GM18502 (cell line): Measurements from ENCODE around the gene CPNE9.

ENCODE experiments used
- ATAC-seq: cut with Tn5 transposase; IDR thresholded peaks from one replicate; pipeline ENCODE4 v1.9.1; 2021; ENCODE audit warnings: mild to moderate bottlenecking; ENCODE audit not compliant: unreplicated experiment, poor library complexity

Gene CPNE9

DNA sequence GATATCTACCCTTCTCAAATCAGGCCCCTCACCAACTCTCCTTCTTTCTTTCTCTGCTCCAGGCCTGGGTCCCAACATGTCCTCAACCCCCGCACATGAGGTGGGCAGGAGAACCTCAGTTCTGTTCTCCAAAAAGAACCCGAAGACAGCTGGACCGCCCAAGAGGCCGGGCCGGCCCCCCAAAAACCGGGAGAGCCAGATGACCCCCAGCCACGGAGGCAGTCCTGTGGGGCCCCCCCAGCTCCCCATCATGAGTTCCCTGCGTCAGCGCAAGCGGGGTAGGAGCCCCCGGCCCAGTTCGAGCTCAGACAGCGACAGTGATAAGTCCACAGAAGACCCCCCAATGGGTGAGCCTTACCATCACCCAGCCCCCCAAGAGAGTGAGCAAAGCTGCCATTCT is 40.5 kb downstream of the CPNE9 start:
- ATAC-seq: no peak

DNA sequence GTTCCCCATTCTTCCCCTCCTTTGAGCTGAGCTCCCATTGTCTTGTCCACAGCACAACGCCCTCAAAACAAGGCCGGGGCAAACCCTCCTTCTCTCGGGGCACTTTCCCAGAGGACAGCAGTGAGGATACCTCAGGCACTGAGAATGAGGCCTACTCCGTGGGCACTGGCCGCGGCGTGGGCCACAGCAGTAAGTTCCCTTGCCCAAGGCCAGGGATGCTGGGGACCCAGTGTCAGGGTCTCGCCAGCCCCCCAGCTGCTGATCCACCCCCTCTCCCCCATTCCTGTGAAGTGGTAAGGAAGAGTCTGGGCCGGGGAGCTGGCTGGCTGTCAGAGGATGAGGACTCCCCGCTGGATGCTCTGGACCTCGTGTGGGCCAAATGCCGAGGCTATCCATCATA is 41.9 kb downstream of the CPNE9 start:
- ATAC-seq: no peak

DNA sequence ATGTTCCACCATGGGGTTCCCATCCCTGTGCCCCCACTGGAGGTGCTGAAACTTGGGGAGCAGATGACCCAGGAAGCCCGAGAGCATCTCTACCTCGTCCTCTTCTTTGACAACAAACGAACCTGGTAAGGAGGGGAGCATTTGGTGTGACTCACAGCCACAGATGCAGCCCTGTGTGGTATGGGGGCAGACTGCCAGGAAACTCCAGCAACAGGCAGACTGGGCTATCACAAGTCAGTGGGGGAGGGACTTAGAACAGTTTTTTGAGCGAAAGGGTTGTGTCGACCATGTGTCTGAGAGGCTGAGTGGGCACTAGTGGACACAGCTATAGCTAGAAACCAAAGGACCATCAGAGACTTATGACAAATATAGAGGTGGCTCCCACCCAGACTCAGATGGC is 42.7 kb downstream of the CPNE9 start:
- no peak for ATAC-seq

DNA sequence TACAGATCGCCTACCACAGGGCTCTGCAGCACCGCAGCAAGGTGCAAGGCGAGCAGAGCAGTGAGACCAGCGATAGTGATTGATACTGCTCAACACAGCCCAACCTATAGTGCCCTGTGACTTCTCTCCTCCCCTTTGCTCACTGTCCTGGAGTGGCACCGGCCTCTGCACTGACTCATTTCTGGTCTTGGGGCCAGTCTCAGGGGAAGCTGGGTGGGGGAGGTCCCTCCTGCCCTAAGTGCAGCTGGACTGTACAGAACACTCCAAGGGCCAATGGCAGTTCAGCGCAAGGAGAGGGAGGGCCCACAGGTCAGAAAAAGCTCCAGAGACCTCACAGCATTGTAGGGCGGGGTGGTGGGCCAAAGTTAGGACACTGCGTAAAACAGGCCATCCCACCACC is 43.6 kb downstream of the CPNE9 start:
- ATAC-seq: no peak

DNA sequence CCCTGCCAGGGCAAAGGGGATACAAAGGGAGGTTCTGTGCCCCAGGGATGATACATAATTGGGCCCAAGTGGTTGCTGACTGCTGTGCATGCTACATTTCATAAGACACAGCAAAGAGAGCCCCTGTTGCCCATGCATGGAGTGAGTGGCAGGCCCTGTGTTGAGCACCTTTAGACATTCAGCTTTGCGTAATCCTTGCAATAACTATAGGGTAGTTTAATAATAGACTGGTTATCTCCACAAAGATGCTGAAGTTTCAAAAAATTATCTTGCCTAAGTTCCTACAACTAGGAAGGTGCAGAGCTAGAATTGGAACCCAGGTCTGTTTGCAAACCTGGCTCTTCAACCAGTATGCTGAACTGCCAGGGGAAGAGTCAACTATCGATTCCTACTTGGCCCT is 44.4 kb downstream of the CPNE9 start:
- ATAC-seq: no peak

DNA sequence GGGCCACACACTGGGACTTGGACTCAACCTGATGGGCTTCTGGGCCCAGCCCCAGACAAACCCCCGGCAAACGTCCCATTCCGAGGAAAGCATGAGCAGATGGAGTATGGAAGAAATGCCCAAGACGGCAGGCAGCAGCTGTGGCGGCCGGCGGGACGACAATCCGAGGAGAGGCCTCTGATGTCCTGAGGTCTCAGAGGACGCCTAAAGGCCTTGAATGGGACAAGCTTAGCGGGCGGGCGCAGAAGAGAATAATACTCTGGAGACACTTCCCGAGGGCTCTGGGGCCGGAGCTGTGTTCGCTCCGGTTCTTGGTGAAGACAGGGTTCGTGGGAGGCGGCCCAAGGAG is 45.6 kb downstream of the CPNE9 start:
- ATAC-seq: no peak

DNA sequence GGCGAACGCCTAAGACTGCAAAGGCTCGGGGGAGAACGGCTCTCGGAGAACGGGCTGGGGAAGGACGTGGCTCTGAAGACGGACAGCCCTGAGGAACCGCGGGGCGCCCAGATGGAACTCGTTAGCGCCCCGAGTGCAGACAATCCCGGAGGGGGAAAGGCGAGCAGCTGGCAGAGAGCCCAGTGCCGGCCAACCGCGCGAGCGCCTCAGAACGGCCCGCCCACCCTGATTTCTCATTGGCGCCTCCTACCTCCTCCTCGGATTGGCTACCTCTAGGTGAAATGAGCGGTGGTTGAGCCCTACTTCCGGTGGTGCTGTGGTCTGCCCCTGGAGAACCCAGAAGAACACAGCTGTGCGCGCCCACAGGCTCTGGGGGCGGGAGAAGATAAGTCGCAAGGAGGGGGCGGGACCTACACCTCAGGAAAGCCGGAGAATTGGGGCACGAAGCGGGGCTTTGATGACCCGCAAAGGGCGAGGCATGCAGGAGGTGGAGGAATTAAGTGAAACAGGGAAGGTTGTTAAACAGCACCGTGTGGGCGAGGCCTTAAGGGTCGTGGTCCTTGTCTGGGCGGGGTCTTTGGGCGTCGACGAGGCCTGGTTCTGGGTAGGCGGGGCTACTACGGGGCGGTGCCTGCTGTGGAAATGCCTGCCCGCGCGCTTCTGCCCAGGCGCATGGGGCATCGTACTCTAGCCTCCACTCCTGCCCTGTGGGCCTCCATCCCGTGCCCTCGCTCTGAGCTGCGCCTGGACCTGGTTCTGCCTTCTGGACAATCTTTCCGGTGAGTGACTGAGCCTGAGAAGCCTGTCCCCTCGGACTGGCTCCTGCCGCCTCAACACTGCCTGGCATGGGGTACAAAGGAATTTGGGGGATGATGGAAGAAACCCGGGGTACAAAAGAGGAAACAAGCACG is 46.3 kb downstream of the CPNE9 start, which contains the start of gene OGG1:
TSS of gene OGG1 (plus strand) at position 308 of the 911 bp plus-strand sequence. CDS start at position 643, 335 bp downstream.
- ATAC-seq: peak; percentile 94

DNA sequence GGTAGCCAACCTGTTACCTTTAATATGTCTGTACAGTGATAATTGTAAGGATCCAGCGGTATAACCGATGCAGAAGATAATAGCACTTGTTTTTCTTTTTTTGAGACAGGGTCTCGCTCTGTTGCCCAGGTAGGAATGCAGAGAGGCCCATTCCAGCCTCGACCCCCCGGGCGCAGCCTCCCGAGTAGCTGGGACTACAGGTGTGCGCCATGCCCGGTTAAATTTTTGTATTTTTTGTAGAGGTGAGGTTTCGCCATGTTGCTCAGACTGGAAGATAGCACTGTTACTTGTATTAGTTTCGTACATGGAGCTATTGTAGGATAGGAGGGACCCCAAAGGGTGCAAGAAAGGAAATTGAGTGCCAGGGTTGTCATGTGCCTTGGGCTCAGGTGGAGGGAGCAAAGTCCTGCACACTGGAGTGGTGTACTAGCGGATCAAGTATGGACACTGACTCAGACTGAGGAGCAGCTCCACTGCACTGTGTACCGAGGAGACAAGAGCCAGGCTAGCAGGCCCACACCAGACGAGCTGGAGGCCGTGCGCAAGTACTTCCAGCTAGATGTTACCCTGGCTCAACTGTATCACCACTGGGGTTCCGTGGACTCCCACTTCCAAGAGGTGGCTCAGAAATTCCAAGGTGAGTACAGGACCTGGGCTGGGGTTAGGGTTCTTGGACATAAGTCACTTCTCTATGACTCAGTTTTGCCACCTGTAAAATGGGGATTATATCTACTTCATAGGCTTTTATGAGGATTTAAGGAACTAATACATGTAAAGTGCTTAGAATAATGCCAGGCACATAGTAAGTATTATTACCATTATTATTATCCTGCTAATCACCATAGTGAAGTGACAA is 47.2 kb downstream of the CPNE9 start:
- no peak for ATAC-seq

DNA sequence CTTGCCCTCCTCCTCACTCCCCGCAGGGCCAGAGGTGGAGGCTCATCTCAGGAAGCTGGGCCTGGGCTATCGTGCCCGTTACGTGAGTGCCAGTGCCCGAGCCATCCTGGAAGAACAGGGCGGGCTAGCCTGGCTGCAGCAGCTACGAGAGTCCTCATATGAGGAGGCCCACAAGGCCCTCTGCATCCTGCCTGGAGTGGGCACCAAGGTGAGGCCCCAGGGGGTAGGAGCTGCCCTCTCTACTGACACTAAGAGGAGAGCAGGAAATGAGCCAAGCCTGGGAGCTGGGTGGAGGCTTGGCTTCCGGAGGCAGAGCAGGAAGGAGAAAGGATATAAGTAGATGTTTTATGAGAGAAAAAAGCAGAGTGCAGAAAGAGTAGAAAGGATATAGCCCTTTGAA is 51.0 kb downstream of the CPNE9 start:
- ATAC-seq: no peak

DNA sequence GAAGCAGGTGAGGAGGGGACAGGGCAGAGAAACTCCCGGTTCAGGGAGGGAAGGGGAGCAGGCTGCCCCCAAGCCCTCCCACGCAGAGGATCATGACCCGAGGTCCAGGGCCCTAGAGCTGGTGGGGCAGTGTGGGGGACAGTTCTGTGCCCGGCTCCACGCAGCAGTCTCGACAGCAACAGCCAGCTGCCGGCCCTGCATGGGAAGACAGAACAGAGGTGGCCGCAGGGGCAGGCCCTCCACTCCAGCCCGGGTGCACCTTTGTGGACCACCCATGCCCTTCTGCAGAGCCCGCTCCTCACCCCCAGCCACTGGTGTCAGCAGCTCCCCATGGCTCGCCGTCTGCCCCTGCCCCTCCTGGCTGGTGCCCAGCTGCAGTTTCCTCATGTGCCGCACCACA is 53.8 kb downstream of the CPNE9 start:
- ATAC-seq: no peak

DNA sequence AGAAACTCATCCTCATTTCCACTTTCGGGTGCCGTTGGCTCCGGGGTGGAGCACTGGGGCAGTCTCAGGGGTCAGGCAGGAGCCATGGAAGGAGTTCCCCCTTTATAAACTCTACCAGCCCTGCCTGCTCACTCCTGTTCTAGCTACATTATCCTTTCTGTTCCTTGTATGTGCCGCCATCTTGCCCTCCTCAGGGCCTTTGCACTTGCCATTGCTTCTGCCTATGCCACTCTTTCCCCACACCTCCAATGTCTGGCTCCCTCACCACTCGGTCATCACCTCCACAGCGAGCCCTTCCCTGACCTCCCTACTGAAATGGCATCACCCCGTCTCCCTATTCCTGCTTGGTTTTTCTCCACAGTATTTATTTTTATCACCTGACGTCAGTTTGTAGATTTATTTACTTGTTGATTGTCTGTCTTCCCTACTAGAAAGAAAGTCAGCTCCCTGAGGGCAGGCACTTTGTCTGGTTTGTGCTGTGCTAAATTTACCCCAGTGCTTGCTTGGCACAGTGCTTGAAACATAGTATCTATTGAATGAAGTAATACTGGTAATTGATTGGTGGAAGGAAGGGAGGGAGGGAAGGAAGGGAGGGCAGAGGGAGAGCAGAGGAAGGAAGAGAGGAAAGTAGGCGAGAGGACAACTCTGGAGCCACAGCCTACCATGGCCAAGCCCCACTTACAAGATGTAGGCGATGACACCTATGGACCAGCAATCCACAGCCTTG is 57.3 kb downstream of the CPNE9 start:
- ATAC-seq: no peak

DNA sequence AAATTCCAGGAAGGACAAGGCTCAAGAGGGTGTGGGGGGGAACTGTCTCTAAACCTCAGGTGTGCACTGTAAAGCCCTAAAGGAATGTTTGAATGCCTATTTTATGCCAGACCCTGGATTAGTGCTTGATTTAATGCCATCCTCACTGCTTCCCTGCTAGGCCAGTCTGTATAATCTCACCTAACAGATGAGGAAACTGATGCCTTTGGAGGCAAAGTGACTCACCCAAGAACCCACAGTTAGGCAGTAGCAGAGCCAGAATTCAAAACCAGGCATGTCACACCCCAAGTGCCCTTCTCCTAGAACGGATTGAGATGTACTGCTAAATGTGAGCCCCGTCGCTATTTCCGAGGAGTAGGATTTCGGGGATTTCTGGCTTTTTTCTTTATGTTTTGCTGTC is 58.3 kb downstream of the CPNE9 start:
- no peak for ATAC-seq

DNA sequence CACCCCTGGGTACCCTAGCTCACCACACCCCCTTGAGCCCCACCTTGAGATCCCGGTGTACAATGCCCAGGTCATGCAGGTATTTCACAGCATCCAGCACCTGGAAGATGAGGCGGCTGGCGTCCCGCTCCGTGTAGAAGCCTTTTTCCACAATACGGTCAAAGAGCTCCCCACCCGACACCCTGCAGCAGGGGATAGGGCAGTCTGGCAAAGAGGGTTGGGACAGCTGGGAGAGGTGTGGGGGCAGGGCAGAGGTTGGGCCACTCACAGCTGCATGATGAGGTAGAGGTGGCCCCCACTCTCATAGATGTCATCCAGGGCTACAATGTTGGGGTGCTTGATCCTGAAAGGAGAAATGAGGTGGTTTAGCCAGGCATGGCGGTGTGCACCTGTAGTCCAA is 59.2 kb downstream of the CPNE9 start:
- ATAC-seq: no peak

DNA sequence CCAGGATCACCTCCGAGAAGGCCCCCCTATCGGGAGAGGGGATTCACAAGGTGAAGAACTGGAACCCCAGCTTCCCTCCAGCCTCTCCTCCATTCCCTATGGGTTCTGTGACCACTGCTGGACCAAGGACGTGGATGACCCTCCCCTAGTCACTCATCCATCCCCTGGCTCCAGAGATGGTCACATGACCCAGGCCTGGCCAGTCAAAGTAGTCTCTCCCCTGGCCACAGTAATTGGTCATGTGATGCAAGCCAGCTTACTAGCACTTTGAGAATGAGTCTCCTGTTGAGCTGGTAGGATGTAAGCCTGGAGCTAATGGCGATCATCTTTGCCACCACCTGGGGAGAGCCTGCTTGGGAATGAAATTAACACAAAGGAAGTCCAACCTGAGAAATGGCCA is 62.2 kb downstream of the CPNE9 start:
- no peak for ATAC-seq

DNA sequence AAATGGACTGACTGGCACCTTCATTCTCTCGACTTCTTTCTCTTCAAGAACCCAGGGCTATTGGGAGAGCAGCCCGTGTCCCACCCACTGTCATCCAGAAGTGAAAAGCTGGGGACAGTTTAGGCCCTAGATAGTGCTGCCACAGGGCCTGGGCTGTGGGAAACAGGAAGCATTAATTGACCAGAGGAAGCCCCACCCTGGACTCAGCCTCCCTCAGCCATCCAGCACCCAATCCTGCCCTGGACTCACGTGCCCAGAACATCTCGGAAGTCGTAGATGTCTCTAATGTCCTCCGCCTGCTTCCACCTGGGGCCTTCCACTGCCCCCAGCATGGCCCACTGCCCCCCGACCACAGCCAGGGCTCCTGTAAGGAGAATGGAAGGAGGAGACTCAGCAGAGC is 63.8 kb downstream of the CPNE9 start:
- ATAC-seq: no peak

DNA sequence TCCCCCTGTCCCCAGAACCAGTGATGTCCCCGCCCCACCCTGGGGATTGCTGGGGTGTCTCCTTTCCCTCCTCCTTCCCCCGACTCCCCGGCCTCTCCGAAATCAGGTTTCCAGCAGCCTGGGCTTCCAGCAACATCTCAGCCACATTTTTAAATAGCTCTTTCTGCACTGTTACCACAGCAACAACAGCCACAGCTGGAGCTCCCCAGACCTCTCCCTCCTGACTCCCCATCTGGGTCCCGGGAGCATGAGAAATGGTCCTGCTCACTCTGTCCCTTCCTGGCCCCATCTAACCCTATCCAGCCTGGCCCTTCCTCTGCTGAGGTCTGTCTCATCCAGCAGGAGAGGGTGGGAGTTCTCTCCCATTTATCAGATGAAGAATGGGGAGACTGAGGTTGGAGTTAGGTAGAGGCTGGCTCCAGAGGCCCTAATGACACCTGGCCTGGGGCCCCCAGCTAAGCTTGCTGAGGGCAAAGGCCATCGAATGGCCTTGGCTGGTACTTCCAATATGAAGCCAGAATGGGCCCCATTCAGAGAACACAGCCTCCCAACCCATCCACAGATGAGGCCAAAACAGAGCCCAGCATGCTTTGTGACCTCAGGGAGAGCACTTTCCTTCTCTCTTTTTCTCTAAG is 64.6 kb downstream of the CPNE9 start:
- ATAC-seq: no peak

DNA sequence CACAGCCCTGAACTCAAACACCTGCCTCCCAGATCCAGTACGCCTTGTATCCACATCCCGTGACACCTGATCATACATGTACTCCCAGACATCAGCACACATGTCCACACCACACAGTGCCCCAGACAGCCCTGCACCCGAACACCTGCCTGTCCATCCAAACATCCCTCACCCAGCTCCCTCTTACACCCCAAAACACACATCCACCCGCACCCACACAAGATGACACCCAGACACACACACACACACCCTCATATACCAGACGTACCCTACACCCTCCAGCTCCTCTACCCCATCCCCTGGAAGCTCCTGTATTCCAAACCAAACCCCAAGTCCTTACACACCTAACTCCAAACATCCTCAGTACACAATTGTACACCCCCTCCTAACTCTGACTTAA is 65.4 kb downstream of the CPNE9 start:
- no peak for ATAC-seq

DNA sequence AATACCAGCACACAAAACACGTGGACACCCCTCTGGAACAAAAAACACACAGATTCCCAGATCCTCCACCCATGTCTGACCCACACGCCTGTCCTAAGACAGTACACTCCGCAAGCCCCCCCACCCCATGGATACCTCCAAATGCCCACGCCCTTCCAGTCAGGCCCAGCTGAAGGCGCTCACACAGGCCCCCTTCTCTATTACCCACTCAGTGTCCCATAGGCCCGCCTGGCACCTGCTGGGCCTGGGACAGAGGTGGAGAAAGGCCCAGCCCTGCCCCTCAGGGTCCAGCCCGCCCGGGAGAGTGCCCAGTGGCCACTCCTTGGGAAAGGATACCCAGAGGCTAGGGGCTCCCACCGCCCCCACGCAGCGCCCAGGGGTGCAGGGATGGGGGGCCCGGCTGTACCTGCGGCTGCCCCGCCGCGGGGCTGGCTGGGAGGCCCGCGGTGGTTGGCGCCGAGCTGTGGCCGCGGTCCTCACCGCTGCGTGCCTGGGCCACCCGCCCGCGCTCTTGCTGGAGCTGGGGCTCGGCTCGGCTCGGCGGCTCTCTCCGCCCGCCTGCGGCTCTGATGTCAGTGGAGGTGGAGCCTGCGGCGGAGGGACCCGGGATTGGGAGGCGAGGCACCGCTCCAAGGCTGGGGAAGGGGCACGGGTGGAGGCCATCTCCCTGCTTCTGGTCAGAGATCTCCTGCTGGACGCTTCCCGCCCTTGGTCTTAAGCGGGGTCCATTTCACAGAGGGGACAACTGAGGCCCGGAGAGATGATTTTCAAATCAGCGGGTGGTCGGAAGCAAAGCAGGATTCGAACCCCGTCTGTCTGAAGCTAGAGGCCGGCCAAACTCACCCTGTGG is 66.0 kb downstream of the CPNE9 start, which contains the start of gene CAMK1:
TSS of gene CAMK1 (minus strand) at position 522 of the 850 bp plus-strand sequence. CDS start 2,198 bp downstream, outside the sequence.
- ATAC-seq: peak; percentile 64

DNA sequence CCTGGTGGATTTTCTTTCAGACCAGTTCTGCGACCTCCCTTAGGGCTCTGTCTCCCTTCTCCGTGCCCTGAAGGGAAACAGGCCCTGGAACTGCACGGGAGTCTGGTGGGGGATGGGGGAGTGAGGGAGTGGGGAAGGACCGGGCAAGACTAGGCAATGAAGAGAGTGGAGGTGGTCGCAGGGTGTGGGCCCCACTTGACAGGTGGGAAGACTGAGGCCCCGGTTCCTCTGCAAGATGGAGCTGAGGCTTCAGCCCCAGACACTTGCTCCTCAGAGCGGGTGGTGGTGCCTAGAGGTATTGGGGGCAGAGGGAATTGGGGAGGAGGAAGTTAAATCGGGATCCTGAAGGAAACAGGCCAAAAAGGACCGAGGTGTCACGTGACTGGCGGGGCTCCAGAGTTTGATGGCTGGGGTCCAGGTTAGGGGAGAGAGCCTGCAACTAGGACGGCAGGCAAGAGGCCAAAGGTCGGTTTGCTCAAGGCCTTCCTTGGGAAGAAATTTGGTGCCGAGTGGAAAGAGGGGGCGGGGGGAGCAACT is 66.7 kb downstream of the CPNE9 start:
- no peak for ATAC-seq
